ENCODE measurements around the gene SSBP3. TPM values are rescaled to one million over a fixed set of nuclear protein-coding genes. Genes with fewer than 3 reads are reported as not detected.

SSBP3 gene
- polyA plus RNA-seq, 1 donor (not counting 4 experiments of a cell fraction or from before 2014, with no cell fraction given) = 16.9 TPM

GRCh38 chr1:54298284-54299033, 107.7 kb downstream of the SSBP3 start:
- Histone ChIP-seq H3K9me3 (ENCODE audit: control insufficient read depth, low read depth, low read length) (no peaks in the 10 kb centered on the region), H3K9me1 (ENCODE audit: control insufficient read depth, extremely low read depth, insufficient read depth, low read length) (peaks cover 2% of the 10 kb centered on the region), H3K36me3 (ENCODE audit: control insufficient read depth in 2 of 2, extremely low read depth in 1 of 2, insufficient read depth in 2 of 2, low read length in 2 of 2) (no peaks in the 10 kb centered on the region), H3K4me2 (ENCODE audit: control insufficient read depth, extremely low read depth, insufficient read depth, low read depth, low read length) (no peak overlapping the region), H3K9ac (ENCODE audit: control insufficient read depth, extremely low read depth, insufficient read depth, low read length) (no peak overlapping the region), H4K20me1 (ENCODE audit: control insufficient read depth, extremely low read depth, insufficient read depth, low read length) (no peaks in the 10 kb centered on the region), H2AFZ (ENCODE audit: control insufficient read depth, low read length) (no peak overlapping the region), H3K27me3 (ENCODE audit: control insufficient read depth, extremely low read depth, insufficient read depth, low read length) (no peaks in the 10 kb centered on the region), H3K79me2 (ENCODE audit: control insufficient read depth, insufficient read depth, low read length) (peaks cover 8% of the 10 kb centered on the region), H3K4me3 (ENCODE audit: control insufficient read depth in 2 of 3, extremely low read depth in 1 of 3, insufficient read depth in 2 of 3, low read depth in 1 of 3, low read length in 3 of 3) (no peak overlapping the region), H3K27ac (ENCODE audit: control insufficient read depth, insufficient read depth, low read length) (no peak overlapping the region), H3K4me1 (ENCODE audit: control insufficient read depth, extremely low read depth, insufficient read depth, low read length) (peaks cover 4% of the 10 kb centered on the region)
- FAIRE-seq (no peak), DNase-seq (ENCODE audit: low read depth, low spot score) (no peak)
- dilution Hi-C loops (cut with MboI; ENCODE audit: extremely low pct_ligation_motif_present, low sequenced_read_pairs) = no loop called here
- TF ChIP-seq EZH2 (IDR thresholded peaks at IDR 0.05; ENCODE audit: low read length) (no peak), CTCF (optimal IDR thresholded peaks at IDR 0.05 in 1 of 3, IDR thresholded peaks at IDR 0.05 in 1 of 3, conservative IDR thresholded peaks at IDR 0.05 in 1 of 3; ENCODE audit: extremely low read depth in 1 of 3, insufficient read depth in 2 of 3, low read length in 3 of 3) (no peak)

GRCh38 chr1:54297596-54298283, 108.5 kb downstream of the SSBP3 start:
- Histone ChIP-seq H3K9me3 (ENCODE audit: control insufficient read depth, low read depth, low read length) (no peaks in the 10 kb centered on the region), H3K4me1 (ENCODE audit: control insufficient read depth, extremely low read depth, insufficient read depth, low read length) (peaks cover 9% of the 10 kb centered on the region), H3K27me3 (ENCODE audit: control insufficient read depth, extremely low read depth, insufficient read depth, low read length) (no peaks in the 10 kb centered on the region), H3K36me3 (ENCODE audit: control insufficient read depth in 2 of 2, extremely low read depth in 1 of 2, insufficient read depth in 2 of 2, low read length in 2 of 2) (no peaks in the 10 kb centered on the region), H3K4me3 (ENCODE audit: control insufficient read depth in 2 of 3, extremely low read depth in 1 of 3, insufficient read depth in 2 of 3, low read depth in 1 of 3, low read length in 3 of 3) (no peak overlapping the region), H3K4me2 (ENCODE audit: control insufficient read depth, extremely low read depth, insufficient read depth, low read depth, low read length) (no peak overlapping the region), H3K79me2 (ENCODE audit: control insufficient read depth, insufficient read depth, low read length) (peaks cover 6% of the 10 kb centered on the region), H3K9me1 (ENCODE audit: control insufficient read depth, extremely low read depth, insufficient read depth, low read length) (peaks cover 2% of the 10 kb centered on the region), H3K27ac (ENCODE audit: control insufficient read depth, insufficient read depth, low read length) (no peak overlapping the region), H3K9ac (ENCODE audit: control insufficient read depth, extremely low read depth, insufficient read depth, low read length) (no peak overlapping the region), H4K20me1 (ENCODE audit: control insufficient read depth, extremely low read depth, insufficient read depth, low read length) (no peaks in the 10 kb centered on the region), H2AFZ (ENCODE audit: control insufficient read depth, low read length) (no peak overlapping the region)
- dilution Hi-C loops (cut with MboI; ENCODE audit: extremely low pct_ligation_motif_present, low sequenced_read_pairs) = no loop called here
- DNase-seq (ENCODE audit: low read depth, low spot score) (no peak), FAIRE-seq (no peak)
- no peak for TF ChIP-seq EZH2 (IDR thresholded peaks at IDR 0.05; ENCODE audit: low read length)
